NCI-H460 (cell line): ENCODE measurements around the gene DYDC1. TPM values are rescaled to one million over a fixed set of nuclear protein-coding genes. Genes with fewer than 3 reads are reported as not detected.

ENCODE experiments used
- total RNA-seq: library from RNA; depleted of rRNA; stranded (reverse); fragments of >200 nt; shearing (Covaris generic); gene quantifications from 2 replicates; pipeline ENCODE4 v1.2.3, GENCODE V29; 2014; rRNA removed

Gene DYDC1
- total RNA-seq, 1 experiment from 2014 or later = not detected

Other genes starting within 250 kb of the DYDC1 start
- not detected in 2 replicates for gene PLAC9, start 224.0 kb downstream of the DYDC1 start, total RNA-seq
- gene ANXA11, start 151.2 kb downstream of the DYDC1 start, total RNA-seq = 66.1 and 73.2 TPM in 2 replicates
- gene MAT1A, start 67.1 kb downstream of the DYDC1 start, total RNA-seq = 0.02 and 0.61 TPM in 2 replicates
- not detected in 2 replicates for gene DYDC2, start within 50 bp of the DYDC1 start, total RNA-seq
- 22.6 and 26.9 TPM in 2 replicates for gene PRXL2A, start 51.8 kb upstream of the DYDC1 start, total RNA-seq
- 14.2 and 17.3 TPM in 2 replicates for gene TSPAN14, start 97.6 kb upstream of the DYDC1 start, total RNA-seq
- gene SH2D4B, start 181.1 kb upstream of the DYDC1 start, total RNA-seq = 0.02 TPM in 1 of 2 replicates, not detected in the other